Astrocyte of the cerebellum (primary cell): ENCODE results near the gene SPRYD3.

Experiments
- DNase-seq: peaks from one replicate; pipeline ENCODE4 v3.0.0-alpha.2; 2011; ENCODE audit warnings: low read depth
- H3K4me3 ChIP-seq: 2 replicates; pipeline ENCODE4 v1.5.1; 2011; ENCODE audit warnings: mild to moderate bottlenecking, low read depth, low read length, moderate library complexity
- in situ Hi-C: cut with HindIII; loops from 2 replicates; pipeline ENCODE4 v1.10.0; 2017; ENCODE audit warnings: low sequenced_read_pairs
- TF ChIP-seq, protein P1 (sequence below): IDR thresholded peaks from 2 replicates; pipeline ENCODE4 v1.5.1; 2012; ENCODE audit warnings: low read length, low read depth, moderate library complexity, mild to moderate bottlenecking; ENCODE audit errors: missing control alignments

SPRYD3 gene

DNA sequence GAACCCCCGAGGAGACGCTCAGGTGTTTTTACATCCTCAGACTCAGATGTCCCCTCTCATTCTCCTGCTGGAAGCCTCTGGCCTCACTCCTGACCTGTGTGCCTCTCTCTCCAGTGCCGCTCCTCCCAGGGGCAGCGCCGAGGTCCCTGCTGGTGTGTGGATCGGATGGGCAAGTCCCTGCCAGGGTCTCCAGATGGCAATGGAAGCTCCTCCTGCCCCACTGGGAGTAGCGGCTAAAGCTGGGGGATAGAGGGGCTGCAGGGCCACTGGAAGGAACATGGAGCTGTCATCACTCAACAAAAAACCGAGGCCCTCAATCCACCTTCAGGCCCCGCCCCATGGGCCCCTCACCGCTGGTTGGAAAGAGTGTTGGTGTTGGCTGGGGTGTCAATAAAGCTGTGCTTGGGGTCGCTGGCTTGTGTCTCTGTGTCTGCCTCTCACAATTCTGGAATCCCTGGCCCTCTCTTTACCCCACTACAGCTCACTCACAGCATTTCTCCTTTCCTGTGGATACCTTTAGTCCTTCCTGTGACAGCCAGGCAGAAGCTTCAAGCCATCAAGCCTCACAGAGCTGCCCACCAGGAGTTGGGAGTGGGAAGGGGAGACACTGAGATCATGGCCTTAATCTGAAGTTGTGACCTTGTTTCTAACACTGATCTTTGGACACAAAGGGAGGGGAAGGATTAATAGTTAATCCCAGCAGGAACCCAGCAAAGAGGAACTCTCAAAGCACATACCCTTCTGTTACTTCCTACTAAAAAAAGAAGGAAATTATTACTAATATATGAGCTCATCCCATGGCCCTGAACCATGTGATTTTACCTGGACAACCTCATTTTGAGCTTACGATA lies 23.0 kb upstream of the SPRYD3 start:
- in situ Hi-C loops = loop anchor here (5.0 kb wide), 1 partner anchor 35 kb away; no protein-coding TSS in a partner anchor
- no peak for DNase-seq
- TF ChIP-seq, protein P1, sequence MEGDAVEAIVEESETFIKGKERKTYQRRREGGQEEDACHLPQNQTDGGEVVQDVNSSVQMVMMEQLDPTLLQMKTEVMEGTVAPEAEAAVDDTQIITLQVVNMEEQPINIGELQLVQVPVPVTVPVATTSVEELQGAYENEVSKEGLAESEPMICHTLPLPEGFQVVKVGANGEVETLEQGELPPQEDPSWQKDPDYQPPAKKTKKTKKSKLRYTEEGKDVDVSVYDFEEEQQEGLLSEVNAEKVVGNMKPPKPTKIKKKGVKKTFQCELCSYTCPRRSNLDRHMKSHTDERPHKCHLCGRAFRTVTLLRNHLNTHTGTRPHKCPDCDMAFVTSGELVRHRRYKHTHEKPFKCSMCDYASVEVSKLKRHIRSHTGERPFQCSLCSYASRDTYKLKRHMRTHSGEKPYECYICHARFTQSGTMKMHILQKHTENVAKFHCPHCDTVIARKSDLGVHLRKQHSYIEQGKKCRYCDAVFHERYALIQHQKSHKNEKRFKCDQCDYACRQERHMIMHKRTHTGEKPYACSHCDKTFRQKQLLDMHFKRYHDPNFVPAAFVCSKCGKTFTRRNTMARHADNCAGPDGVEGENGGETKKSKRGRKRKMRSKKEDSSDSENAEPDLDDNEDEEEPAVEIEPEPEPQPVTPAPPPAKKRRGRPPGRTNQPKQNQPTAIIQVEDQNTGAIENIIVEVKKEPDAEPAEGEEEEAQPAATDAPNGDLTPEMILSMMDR = no peak
- H3K4me3 ChIP-seq = no peak overlapping the region

DNA sequence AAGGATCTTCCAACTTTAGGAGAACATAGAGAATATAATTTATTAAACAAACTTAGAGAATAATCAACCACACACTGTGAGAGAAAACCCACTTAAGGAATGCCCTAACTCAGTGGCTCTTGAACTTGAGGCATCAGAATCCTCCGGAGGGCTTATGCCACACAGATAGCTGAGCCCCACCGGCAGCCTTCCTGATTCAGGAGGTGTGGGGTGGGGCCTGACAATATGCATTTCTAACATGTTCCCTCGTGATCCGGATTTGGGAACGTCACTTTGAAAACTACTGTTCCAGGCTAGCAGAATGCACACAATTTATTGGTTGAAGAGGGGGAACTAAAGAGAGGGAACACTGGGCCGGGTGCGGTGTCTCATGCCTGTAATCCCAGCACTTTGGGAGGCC lies 22.1 kb upstream of the SPRYD3 start:
- DNase-seq = no peak
- TF ChIP-seq, protein P1 = no peak
- H3K4me3 ChIP-seq = no peak overlapping the region
- in situ Hi-C loops = loop anchor here (5.0 kb wide), 1 partner anchor 34 kb away; no protein-coding TSS in a partner anchor

DNA sequence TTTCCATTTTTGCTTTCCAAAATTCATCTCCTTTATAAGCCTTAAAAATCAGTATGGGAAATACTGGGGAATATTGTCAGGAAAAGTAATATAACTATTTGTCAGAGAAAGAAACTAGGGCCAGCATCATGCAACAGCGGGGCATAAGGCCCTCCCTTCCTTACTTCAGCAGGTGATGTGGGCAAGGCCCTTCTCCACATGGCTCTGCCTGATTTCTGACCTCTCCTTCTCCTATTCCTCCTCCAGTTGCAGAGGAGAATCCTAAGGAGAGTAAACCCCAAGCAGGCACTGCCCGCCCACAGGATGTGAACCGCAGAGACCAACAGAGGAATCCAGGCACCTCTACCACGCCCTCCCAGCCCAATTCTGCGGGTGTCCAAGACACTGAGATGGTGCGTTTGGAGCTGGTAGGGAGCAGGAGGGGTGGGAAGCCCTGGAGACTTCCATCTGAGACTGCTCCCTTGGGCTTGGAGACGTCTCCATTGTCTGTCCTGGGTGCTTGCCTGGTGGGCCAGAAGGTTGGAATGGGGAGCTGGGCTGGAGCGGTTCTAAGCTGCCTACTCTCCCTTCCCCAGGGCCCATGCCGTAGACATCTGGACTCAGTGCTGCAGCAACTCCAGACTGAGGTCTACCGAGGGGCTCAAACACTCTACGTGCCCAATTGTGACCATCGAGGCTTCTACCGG lies 21.4 kb upstream of the SPRYD3 start:
- H3K4me3 ChIP-seq = no peak overlapping the region
- in situ Hi-C loops = loop anchor here (5.0 kb wide), 1 partner anchor 33 kb away; no protein-coding TSS in a partner anchor
- TF ChIP-seq, protein P1 = no peak
- DNase-seq = no peak

DNA sequence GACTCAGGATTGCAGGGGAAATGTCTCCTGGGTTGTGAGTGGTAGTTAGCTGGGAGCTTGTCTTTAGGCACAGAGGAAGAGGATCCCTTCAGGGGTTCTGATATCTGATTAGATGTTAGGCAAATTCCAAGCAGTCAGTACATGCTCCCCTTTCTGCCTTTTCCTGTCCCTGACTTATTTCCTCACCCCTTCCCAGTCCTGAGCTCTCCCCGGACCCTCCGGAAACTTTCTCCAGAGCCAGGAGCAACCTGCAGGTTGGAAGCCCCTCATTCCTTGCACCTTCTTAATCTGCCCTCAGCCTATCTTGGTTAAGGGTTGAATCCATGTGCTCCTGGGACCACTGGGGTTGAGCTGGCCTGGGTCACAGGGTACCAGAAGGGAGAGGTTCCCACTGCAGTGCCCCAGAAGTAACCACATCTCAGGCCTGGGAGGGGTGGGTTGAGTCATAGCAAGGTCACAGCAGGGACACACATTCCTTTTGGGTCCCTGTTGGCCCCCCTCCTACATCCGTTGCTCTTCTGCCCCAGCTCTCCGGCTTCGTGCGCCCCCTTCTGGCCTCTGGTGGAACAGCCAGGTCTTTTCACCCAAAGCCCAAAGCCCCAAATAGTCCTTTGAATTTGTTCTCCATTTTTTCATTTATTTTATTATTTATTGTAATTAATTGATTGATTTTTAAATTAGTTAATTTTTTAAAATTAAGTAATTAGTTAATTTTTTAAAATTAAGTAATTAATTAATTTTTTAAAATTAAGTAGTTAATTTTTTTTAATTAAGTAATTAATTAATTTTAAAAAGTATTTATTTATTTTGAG lies 20.1 kb upstream of the SPRYD3 start:
- DNase-seq = peak; percentile 79
- peak overlapping the region; percentile 61 for H3K4me3 ChIP-seq
- in situ Hi-C loops = no loop called here
- TF ChIP-seq, protein P1 = peak; percentile 96

DNA sequence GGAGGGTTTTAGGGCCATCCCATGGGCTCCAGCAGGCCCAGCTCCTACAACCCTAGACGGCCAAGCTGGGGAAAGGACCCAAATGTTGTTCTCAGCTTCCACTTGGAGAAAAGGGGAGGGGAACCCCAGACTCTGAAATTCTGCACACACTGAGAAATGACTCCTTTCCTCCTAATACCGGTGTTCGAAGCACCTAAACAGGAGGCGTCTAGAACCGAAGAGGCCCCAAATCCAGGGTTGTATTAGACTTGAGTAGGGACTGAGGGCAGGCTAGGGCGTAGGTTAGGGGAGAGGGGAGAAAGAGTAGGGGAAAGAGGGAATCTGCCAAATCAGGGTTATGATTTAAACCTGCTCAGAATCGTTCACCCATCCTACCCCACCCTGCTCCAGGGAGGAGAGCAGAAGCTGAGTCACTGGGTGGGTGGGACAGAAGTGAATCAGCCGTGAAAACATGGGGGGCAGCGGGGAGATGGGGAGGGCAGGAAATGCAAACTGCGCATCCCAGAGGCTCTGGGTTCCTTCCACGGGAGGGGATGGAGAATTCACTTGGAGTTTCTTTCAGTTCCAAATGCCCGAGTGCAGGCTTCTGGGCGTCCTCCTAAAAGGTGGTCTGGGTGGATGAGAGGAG lies 19.3 kb upstream of the SPRYD3 start:
- no peak for DNase-seq
- peak overlapping the region; percentile 61 for H3K4me3 ChIP-seq
- in situ Hi-C loops = no loop called here
- TF ChIP-seq, protein P1 = no peak
